NCI-H1105 treated with DMSO at 0.1 percent for 48 hours (cell line): Measurements from ENCODE around the gene LMO3.
A peak's percentile ranks its signal among the peaks of the same experiment; 100 is the strongest.

Experiments
- DNase-seq: peaks from one replicate; lab custom pipeline; 2025; lab: John Stamatoyannopoulos, UW

LMO3 gene

GRCh38 chr12:16606117-16606200 lies at the start of gene LMO3:
TSS of gene LMO3 (minus strand) at chr12:16606162. CDS start at chr12:16600860, 5,302 bp downstream.
- no peak for DNase-seq

- DNase-seq: no peak
Measured at GRCh38 chr12:16636435-16637055, 30.6 kb upstream of the LMO3 start.

GRCh38 chr12:16634786-16635185 lies 28.8 kb upstream of the LMO3 start:
- DNase-seq: no peak

- no peak for DNase-seq
Measured at GRCh38 chr12:16626991-16627390, 21.0 kb upstream of the LMO3 start.

DNA sequence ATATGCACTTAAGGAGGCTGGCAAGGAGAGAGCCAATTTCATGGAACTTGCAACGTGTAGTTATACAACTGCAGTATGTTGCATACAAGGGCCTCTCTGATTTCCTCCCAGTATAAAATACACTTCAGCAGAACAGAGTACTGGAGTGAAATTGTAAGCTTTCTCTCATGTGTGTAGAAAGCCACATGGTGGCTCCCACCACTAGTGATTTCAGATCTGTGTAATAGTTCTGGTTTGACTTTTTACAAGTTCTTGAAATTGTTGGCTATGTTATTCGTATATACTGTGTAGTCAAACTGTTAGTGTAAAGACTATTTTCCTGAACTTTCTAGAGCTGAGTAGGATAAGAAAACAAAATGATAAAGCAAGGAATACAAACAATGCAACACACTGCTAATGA lies 16.4 kb upstream of the LMO3 start:
- no peak for DNase-seq

DNA sequence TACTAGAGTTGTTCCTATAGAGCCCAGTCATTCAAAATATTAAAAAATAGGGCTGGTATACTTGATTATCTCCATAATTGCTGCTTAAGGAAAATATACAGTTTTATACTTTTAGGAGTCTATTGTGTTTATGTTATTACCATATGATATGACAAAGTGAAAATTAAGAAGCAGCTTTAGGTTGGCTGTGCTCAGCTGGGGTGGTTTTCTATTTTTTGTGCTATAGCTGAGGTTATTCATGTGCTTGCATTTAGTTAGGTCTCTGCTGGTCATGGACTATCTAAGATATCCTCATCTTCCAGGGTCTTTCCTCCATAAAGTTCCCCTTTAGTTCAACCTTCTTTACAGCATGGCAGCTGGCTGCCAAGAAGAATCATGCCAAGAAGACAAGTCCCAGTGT lies 13.6 kb upstream of the LMO3 start:
- DNase-seq: no peak

- DNase-seq: no peak
Measured at GRCh38 chr12:16618256-16618655, 12.3 kb upstream of the LMO3 start.

GRCh38 chr12:16613199-16613598 lies 7.2 kb upstream of the LMO3 start:
- peak; percentile 23 for DNase-seq

DNA sequence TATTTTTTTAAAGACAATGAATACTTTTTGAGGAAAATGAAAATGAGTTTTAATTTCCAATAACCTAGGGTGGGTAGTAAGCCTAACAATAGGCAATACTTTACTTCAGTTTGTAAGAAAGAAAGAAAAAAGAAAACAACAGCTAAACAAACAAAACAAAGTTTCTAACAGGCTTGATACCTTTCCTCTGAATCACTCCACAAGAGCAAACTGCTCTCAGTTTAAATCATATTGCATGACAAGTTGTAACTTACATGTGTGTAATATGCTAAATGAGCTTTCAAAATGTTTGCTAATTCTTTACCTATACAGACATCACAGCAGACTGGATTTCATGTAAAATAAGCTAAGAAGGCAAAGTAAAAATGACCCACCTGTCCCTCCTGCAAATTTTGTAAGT lies 6.7 kb upstream of the LMO3 start:
- no peak for DNase-seq

DNA sequence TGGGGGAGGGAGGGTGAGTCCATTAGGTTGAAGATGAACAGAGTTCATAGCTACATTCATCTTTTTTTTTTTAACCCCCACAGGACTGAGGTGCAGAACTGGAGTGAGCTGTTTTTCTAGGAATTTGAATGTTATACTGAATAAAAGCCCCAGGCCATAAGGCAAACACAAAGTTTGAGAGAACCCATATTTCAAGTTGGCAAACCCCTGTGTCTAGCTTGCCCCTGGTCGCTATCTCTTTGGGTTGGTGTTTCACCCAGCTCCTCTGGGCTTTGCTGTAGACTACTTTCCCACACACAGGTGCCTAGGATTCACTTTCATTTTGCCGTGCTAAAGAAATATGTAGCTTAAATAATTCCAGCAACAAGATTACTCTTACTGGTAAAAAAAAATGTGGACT lies 5.2 kb upstream of the LMO3 start:
- no peak for DNase-seq

DNA sequence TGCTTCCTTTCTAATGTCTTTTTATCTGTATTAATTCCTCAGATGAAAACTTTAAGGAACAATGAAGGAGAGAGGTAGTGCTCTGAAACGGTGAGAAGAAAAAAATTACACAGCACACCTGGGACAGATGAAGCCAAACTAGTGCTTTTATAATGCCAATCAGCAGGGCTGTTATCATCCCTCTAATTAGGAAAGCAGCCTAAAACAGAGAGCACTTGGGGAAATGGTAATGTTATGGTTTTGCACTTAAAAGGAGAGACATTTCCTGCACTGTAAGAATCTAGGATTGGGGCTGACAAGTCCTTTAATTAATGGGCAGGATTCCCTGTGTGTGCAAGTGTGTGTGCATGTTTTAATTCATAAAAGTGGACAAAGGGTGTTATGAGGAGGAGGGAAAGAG lies 4.8 kb upstream of the LMO3 start:
- DNase-seq: peak; percentile 24

DNA sequence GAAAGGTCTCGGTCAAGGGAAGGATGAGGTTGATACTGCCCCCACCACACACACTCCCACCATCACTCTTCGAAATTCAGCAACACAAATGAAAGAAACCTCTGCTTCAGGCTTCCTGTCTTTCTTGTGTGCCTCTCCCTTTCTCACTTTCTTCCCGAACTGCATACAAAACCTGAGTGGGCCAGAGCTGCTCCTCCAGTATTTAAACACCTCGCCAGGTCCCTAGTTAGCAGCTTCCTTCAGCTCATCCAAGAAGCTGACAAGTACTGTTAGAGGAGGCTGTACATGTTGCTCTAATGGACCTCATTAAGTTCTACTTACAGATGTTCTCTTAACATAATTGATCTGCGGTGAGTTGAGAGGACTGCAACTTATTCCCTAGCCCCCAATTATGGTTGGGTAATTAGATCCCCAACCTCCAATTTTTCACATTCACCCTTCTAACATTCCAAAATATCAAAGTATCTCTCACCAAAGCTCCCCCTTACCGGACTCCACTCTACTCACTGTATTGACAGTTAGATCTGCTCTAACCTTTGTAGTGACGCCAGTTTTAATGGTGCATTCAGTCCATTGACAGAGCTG lies 4.1 kb upstream of the LMO3 start:
- DNase-seq: no peak

DNA sequence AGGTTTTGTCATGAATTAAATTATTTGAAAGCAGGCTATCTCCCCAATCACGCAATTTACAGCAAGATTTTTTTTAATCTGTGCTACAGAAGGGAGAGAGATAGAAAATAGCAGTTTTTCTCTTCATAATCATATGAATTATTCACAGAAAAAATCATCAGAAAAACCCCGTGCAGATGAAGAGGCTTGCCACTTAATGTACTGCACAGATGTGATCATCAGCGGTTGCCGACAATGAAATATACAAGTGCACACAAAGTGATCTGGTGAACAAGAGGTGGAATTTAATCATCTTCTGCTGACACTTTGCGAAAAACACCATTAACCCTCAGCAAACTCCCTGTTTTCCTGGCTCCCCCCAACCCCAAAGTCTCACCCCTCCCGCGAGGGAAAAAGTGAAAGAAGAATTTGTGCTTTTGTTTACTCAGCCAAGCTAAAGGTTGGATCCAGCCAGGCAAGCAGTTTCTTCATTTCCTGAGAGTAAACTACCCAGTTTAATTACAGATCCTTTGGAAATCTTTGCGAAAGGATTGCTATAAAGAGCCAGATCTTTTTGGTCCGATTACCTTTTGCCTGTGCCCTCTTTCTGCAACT lies 3.1 kb upstream of the LMO3 start:
- peak; percentile 11 for DNase-seq

GRCh38 chr12:16607906-16608775 lies 2.2 kb upstream of the LMO3 start:
- DNase-seq: peak; percentile 45

DNA sequence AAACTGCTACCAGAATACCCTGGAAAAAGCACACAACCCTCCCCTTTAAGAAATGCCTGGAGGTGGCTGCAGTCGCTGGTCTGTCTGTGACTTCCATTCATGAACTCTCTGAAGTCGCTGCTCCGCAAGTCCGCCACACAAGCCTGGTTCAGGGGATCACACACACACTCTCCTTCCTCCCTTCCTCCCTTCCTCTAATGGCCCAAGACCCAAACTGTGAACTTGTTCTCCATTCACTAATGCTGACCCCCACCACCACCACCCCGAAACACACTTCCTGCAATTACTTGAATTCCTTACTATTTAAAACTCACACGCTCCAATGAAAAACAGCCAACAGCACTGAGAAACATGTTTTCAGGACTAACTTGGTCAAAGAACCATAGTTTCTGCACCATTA lies 1.0 kb upstream of the LMO3 start:
- DNase-seq: peak; percentile 10

GRCh38 chr12:16606201-16606849 lies 363 bp upstream of the LMO3 start:
- peak; percentile 55 for DNase-seq

- peak; percentile 72 for DNase-seq
Measured at GRCh38 chr12:16605642-16606116, 283 bp downstream of the LMO3 start.

GRCh38 chr12:16604596-16605252 lies 1.2 kb downstream of the LMO3 start:
- peak; percentile 38 for DNase-seq

GRCh38 chr12:16603916-16604575 lies 1.9 kb downstream of the LMO3 start:
- DNase-seq: peak; percentile 86

- DNase-seq: no peak
Measured at GRCh38 chr12:16603260-16603915, 2.6 kb downstream of the LMO3 start.

DNA sequence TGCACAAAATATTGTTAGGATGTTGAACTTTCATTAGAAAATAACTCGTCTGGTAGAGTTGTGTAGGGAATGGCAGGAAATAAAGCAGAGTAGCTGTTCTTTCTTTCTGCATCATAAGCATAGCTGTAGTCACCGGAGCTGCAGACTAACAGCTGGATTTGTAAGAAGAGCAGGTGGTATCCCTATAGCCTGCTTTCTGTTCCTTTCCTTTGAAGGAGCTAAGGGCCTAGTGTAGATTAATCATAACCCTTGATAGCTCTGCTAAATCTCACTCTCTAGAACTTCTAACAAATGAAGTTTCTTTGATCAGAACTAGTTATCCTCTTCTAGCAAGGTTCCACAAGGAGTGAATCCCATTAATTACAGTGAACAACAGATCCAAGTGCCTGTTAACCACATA lies 3.5 kb downstream of the LMO3 start:
- no peak for DNase-seq
